IMR-90 (cell line): Measurements from ENCODE around the gene OGFOD3. TPM values are rescaled to one million over a fixed set of nuclear protein-coding genes. Genes with fewer than 3 reads are reported as not detected.

Experiments
- ATAC-seq: fragments of 200-7000 bp; cut with Tn5 transposase; 2 replicates; pipeline ENCODE4 v1.9.1; 2020; ENCODE audit warnings: low read depth, mild to moderate bottlenecking, moderate library complexity
- BruUV-seq: library from RNA; stranded (reverse); fragments of 400-500 nt; replicated peaks from 2 replicates; lab custom pipeline; 2021; lab: Mats Ljungman, UMichigan
- CTCF ChIA-PET: fragments of 300-600 bp; formaldehyde crosslinking; extraction: SDS; loops from one replicate; lab custom pipeline; 2021; ENCODE audit warnings: antibody characterized with exemption; lab: Yijun Ruan, JAX
- POLR2A ChIA-PET: fragments of 300-600 bp; sonication (Branson Sonifier 250); formaldehyde crosslinking; loops from one replicate; lab custom pipeline; 2022; ENCODE audit warnings: antibody characterized with exemption; ENCODE audit not compliant: unreplicated experiment; lab: Charles Lee
- DNase-seq: peaks from one replicate; pipeline ENCODE4 v3.0.0; 2013
- H2AFZ ChIP-seq: replicated peaks from 2 replicates; pipeline ENCODE3; 2013; ENCODE audit warnings: low read length, mild to moderate bottlenecking; ENCODE audit not compliant: poor library complexity
- H2AK5ac ChIP-seq: 2 replicates; pipeline ENCODE4 v1.6.1; 2013; ENCODE audit warnings: low read depth, low read length, inconsistent platforms
- H2AK9ac ChIP-seq: replicated peaks from 2 replicates; pipeline ENCODE3; 2013; ENCODE audit warnings: mild to moderate bottlenecking, low read depth, low read length, moderate library complexity; ENCODE audit not compliant: poor library complexity
- H2BK120ac ChIP-seq: 2 replicates; pipeline ENCODE4 v1.6.1; 2013; ENCODE audit warnings: low read depth, low read length, inconsistent platforms
- H2BK15ac ChIP-seq: 3 replicates; pipeline ENCODE4 v1.6.1; 2013; ENCODE audit warnings: low read depth, low read length, inconsistent platforms
- H2BK20ac ChIP-seq: 2 replicates; pipeline ENCODE4 v1.6.1; 2013; ENCODE audit warnings: low read depth, mild to moderate bottlenecking, inconsistent platforms, low read length, moderate library complexity
- H2BK5ac ChIP-seq: 2 replicates; pipeline ENCODE4 v1.6.1; 2013; ENCODE audit warnings: mild to moderate bottlenecking, low read depth, low read length, inconsistent platforms; ENCODE audit not compliant: poor library complexity, severe bottlenecking
- H3K14ac ChIP-seq: replicated peaks from 2 replicates; pipeline ENCODE4 v1.6.1; 2013; ENCODE audit warnings: low read depth, low read length, inconsistent platforms
- H3K18ac ChIP-seq: 2 replicates; pipeline ENCODE4 v1.6.1; 2013; ENCODE audit warnings: low read depth, low read length, control low read depth
- H3K23ac ChIP-seq: 2 replicates; pipeline ENCODE4 v1.6.1; 2013; ENCODE audit warnings: low read depth, low read length, inconsistent platforms
- H3K27ac ChIP-seq: 2 replicates; pipeline ENCODE4 v1.5.1; 2013; ENCODE audit warnings: mild to moderate bottlenecking, control low read depth, low read length; ENCODE audit not compliant: insufficient read depth
- H3K27me3 ChIP-seq: 2 replicates; pipeline ENCODE4 v1.6.1; 2013; ENCODE audit warnings: low read length; ENCODE audit not compliant: control insufficient read depth, insufficient read depth
- H3K36me3 ChIP-seq: 2 replicates; pipeline ENCODE4 v1.6.1; 2013; ENCODE audit warnings: low read length, mixed read lengths; ENCODE audit not compliant: control insufficient read depth, insufficient read depth
- H3K4ac ChIP-seq: 2 replicates; pipeline ENCODE4 v1.6.1; 2013; ENCODE audit warnings: low read depth, low read length, inconsistent platforms
- H3K4me1 ChIP-seq: 2 replicates; pipeline ENCODE4 v1.6.1; 2013; ENCODE audit warnings: low read length, mixed read lengths; ENCODE audit not compliant: control insufficient read depth, insufficient read depth
- H3K4me2 ChIP-seq: 2 replicates; pipeline ENCODE4 v1.6.1; 2013; ENCODE audit warnings: low read depth, mild to moderate bottlenecking, control low read depth, low read length, moderate library complexity
- H3K4me3 ChIP-seq: 2 replicates; pipeline ENCODE4 v1.5.1; 2013; ENCODE audit warnings: low read depth, mild to moderate bottlenecking, control low read depth, low read length, moderate library complexity; ENCODE audit not compliant: insufficient read depth
- H3K56ac ChIP-seq: 2 replicates; pipeline ENCODE4 v1.6.1; 2013; ENCODE audit warnings: low read length, inconsistent platforms; ENCODE audit not compliant: insufficient read depth; ENCODE audit errors: extremely low read depth
- H3K79me1 ChIP-seq, 2 experiments: 2 replicates each; pipeline ENCODE4 v1.6.1; 2013; ENCODE audit warnings: low read length in 2 of 2, inconsistent platforms in 1 of 2, low read depth in 1 of 2
- H3K9ac ChIP-seq: 2 replicates; pipeline ENCODE4 v1.6.1; 2013; ENCODE audit warnings: low read depth, low read length, control low read depth
- H3K9me1 ChIP-seq: 2 replicates; pipeline ENCODE4 v1.6.1; 2013; ENCODE audit warnings: low read length, inconsistent platforms; ENCODE audit not compliant: insufficient read depth
- H3K9me3 ChIP-seq: 2 replicates; pipeline ENCODE4 v1.6.1; 2013; ENCODE audit warnings: low read length; ENCODE audit not compliant: control insufficient read depth, insufficient read depth
- H4K20me1 ChIP-seq: 2 replicates; pipeline ENCODE4 v1.6.1; 2013; ENCODE audit warnings: low read length, inconsistent platforms; ENCODE audit not compliant: insufficient read depth
- H4K5ac ChIP-seq: 2 replicates; pipeline ENCODE4 v1.6.1; 2013; ENCODE audit warnings: mild to moderate bottlenecking, low read depth, low read length, control low read depth
- H4K8ac ChIP-seq, 2 experiments: 2 replicates each; pipeline ENCODE4 v1.6.1; 2013; ENCODE audit warnings: low read depth in 2 of 2, low read length in 2 of 2, control low read depth in 1 of 2, inconsistent platforms in 1 of 2
- H4K91ac ChIP-seq: 2 replicates; pipeline ENCODE4 v1.6.1; 2013; ENCODE audit warnings: low read depth, low read length, inconsistent platforms; ENCODE audit not compliant: insufficient read depth
- CEBPB ChIP-seq: IDR thresholded peaks from 2 replicates; pipeline ENCODE4 v1.6.1; 2012; ENCODE audit warnings: low read depth, low read length, improper control_type of control experiment
- FOS ChIP-seq: fragments of 150-350 bp; IDR thresholded peaks from 2 replicates; pipeline ENCODE4 v1.6.1; 2016; ENCODE audit warnings: low read depth, low read length
- MAFK ChIP-seq: IDR thresholded peaks from 2 replicates; pipeline ENCODE4 v1.6.1; 2012; ENCODE audit warnings: low read depth, low read length, improper control_type of control experiment
- MAZ ChIP-seq: IDR thresholded peaks from 2 replicates; pipeline ENCODE4 v1.6.1; 2012; ENCODE audit warnings: low read depth, mild to moderate bottlenecking, low read length, improper control_type of control experiment, moderate library complexity, borderline replicate concordance
- MXI1 ChIP-seq: IDR thresholded peaks from 2 replicates; pipeline ENCODE4 v1.6.1; 2012; ENCODE audit warnings: low read depth, mild to moderate bottlenecking, low read length, moderate library complexity, borderline replicate concordance
- POLR2A ChIP-seq: IDR thresholded peaks from 2 replicates; pipeline ENCODE4 v1.6.1; 2012; ENCODE audit warnings: mild to moderate bottlenecking, low read depth, low read length
- RAD21 ChIP-seq: IDR thresholded peaks from 2 replicates; pipeline ENCODE4 v1.6.1; 2012; ENCODE audit warnings: low read length, improper control_type of control experiment
- RCOR1 ChIP-seq: IDR thresholded peaks from 2 replicates; pipeline ENCODE4 v1.6.1; 2012; ENCODE audit warnings: mild to moderate bottlenecking, low read length, improper control_type of control experiment; ENCODE audit not compliant: insufficient replicate concordance
- WGBS, 2 experiments: methylation state at CpG; one replicate each; pipeline versions ENCODE4 v1.1.5 to v1.1.7; 2013; ENCODE audit warnings: missing lambda C conversion rate in 2 of 2; ENCODE audit not compliant: insufficient read length in 1 of 2; ENCODE audit errors: extremely low coverage in 2 of 2; 5-methylcytosine and 5-hydroxymethylcytosine counted together
- dilution Hi-C: fragments of 300-500 bp; cut with HindIII; formaldehyde crosslinking; loops from one replicate; pipeline ENCODE4 v1.14.3; 2018; ENCODE audit warnings: low sequenced_read_pairs; ENCODE audit not compliant: unreplicated experiment
- in situ Hi-C: fragments of 300-500 bp; cut with MboI; formaldehyde crosslinking; loops from 3 replicates; pipeline ENCODE4 v1.14.3; 2019; ENCODE audit warnings: low sequenced_read_pairs, inconsistent platforms, mixed read lengths
- intact Hi-C: fragments of 100-400 bp; cut with micrococcal nuclease; formaldehyde crosslinking; loops from 2 replicates; pipeline ENCODE4 v1.10.0; 2022
- polyA plus RNA-seq, 3 experiments: library from polyadenylated mRNA; depleted of rRNA; stranded (reverse); fragments of >200 nt; gene quantifications; 2 replicates each; pipeline ENCODE4 v1.2.3, GENCODE V29; 2012; ENCODE audit warnings: low replicate concordance in 1 of 3
- total RNA-seq: library from RNA; depleted of rRNA; stranded (reverse); fragments of >200 nt; gene quantifications from 2 replicates; pipeline ENCODE4 v1.2.3, GENCODE V29; 2012
- TF ChIP-seq, protein P1 (sequence below): fragments of 150-350 bp; IDR thresholded peaks from 2 replicates; pipeline ENCODE4 v1.6.1; 2016; ENCODE audit warnings: low read depth, mild to moderate bottlenecking, low read length, moderate library complexity, borderline replicate concordance
- TF ChIP-seq, protein P2 (sequence below): fragments of 150-350 bp; IDR thresholded peaks from 2 replicates; pipeline ENCODE4 v1.6.1; 2017; ENCODE audit warnings: mild to moderate bottlenecking, antibody characterized with exemption, low read length, low read depth

The OGFOD3 gene
- total and polyA plus RNA-seq, 2 of the 4 experiments (the other 2 are of a cell fraction), result 25.3 to 33.4 TPM

DNA sequence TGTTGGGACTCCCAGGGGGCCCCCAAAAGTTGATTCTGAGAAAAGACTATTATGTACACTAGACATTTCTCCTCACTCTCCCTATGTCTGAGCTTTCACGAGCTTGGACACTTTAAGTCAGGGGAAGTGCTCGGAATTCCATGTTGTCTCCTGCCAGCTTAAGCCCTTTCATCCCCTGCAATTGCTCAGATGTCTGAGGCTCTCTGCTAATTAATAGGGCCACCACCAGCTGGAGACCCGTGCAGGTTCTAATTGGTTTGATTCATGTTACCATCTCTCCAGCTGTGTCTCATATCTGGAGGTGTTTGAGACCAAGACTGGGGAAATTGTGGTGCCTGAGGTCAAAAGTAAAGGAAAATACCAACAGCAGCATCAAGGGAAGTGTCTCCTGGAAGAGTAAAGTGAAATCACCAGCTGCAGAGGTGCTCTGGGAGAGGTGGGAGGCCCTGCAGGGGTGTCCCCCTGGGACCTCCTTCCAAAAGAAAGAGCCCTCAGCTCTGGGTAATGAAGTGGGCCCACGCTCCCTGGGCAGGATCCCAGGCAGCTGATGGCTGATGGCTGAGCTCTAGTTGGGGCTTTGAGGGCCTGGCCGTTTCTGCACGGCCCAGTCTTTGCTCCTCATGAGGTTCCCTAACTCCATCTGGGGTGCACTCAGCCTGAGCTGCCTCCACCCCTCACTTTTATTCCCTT lies 52.6 kb downstream of the OGFOD3 start:
- Histone ChIP-seq H2AK9ac (no peak overlapping the region), H3K9me1 (no peaks in the 10 kb centered on the region), H2AFZ (no peak overlapping the region), H2BK120ac (no peak overlapping the region), H4K91ac (no peak overlapping the region), H3K36me3 (no peaks in the 10 kb centered on the region), H3K27me3 (peaks cover 27% of the 10 kb centered on the region), H3K9ac (no peak overlapping the region), H3K23ac (no peak overlapping the region), H3K9me3 (no peaks in the 10 kb centered on the region), H3K27ac (no peak overlapping the region), H3K14ac (no peak overlapping the region), H3K18ac (no peak overlapping the region), H3K56ac (no peak overlapping the region), H4K5ac (no peak overlapping the region), H2AK5ac (no peak overlapping the region), H3K4me2 (no peak overlapping the region), H4K20me1 (no peaks in the 10 kb centered on the region), H2BK5ac (no peak overlapping the region), H2BK20ac (no peak overlapping the region), H4K8ac (no peak overlapping the region), H3K4ac (no peak overlapping the region), H2BK15ac (no peak overlapping the region), H3K4me3 (no peak overlapping the region), H3K4me1 (no peaks in the 10 kb centered on the region), H3K79me1 (no peaks in the 10 kb centered on the region)
- CTCF ChIA-PET, result no interaction called here
- 34% methylated on average over 3 of the region's 6 CpGs; no CpG with 5 or more reads in 1 of the 2 experiments for WGBS, 2 experiments
- TF ChIP-seq, protein P1, sequence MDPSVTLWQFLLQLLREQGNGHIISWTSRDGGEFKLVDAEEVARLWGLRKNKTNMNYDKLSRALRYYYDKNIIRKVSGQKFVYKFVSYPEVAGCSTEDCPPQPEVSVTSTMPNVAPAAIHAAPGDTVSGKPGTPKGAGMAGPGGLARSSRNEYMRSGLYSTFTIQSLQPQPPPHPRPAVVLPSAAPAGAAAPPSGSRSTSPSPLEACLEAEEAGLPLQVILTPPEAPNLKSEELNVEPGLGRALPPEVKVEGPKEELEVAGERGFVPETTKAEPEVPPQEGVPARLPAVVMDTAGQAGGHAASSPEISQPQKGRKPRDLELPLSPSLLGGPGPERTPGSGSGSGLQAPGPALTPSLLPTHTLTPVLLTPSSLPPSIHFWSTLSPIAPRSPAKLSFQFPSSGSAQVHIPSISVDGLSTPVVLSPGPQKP, result no peak
- TF ChIP-seq RCOR1 (no peak), MXI1 (no peak), CEBPB (no peak), RAD21 (no peak), MAFK (no peak), FOS (no peak), MAZ (no peak), POLR2A (no peak)
- TF ChIP-seq, protein P2, sequence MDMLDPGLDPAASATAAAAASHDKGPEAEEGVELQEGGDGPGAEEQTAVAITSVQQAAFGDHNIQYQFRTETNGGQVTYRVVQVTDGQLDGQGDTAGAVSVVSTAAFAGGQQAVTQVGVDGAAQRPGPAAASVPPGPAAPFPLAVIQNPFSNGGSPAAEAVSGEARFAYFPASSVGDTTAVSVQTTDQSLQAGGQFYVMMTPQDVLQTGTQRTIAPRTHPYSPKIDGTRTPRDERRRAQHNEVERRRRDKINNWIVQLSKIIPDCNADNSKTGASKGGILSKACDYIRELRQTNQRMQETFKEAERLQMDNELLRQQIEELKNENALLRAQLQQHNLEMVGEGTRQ, result no peak
- intact Hi-C loops, result no loop called here
- BruUV-seq, result no TSS peak
- in situ Hi-C loops, result no loop called here
- POLR2A ChIA-PET, result no interaction called here
- dilution Hi-C loops, result no loop called here
- DNase-seq (no peak), ATAC-seq (no peak)
